HL-60 (cell line): ENCODE measurements around the gene KIAA1755.

Experiments
- CTCF ChIP-seq: IDR thresholded peaks from one replicate; pipeline ENCODE4 v1.5.1; 2011; ENCODE audit warnings: low read length, control low read depth, inconsistent platforms; ENCODE audit not compliant: insufficient read depth
- REST ChIP-seq: IDR thresholded peaks from 2 replicates; pipeline ENCODE4 v1.6.1; 2012; ENCODE audit warnings: low read depth; ENCODE audit not compliant: insufficient replicate concordance

- no peak for TF ChIP-seq CTCF
- no peak for TF ChIP-seq REST
These were observed 35.9 kb upstream of the KIAA1755 start for GRCh38 chr20:38296433-38296832.
